Stimulated activated CD4-positive, alpha-beta T cell treated with anti-CD3 and anti-CD28 coated beads, Interleukin-15, amount 100 ng/mL, for 24 hours (primary cell): Measurements from ENCODE around the gene COL28A1.

Experiments
- DNase-seq: peaks from one replicate; pipeline ENCODE4 v3.0.0-alpha.2; 2020

Gene COL28A1

GRCh38 chr7:7557252-7557651, 21.6 kb upstream of the COL28A1 start:
- DNase-seq: no peak

GRCh38 chr7:7556852-7557251, 21.2 kb upstream of the COL28A1 start:
- DNase-seq: no peak

- no peak for DNase-seq
These were observed 19.2 kb upstream of the COL28A1 start for GRCh38 chr7:7554649-7555575.

- no peak for DNase-seq
These were observed 18.4 kb upstream of the COL28A1 start for GRCh38 chr7:7554021-7554432.

GRCh38 chr7:7553386-7553785, 17.7 kb upstream of the COL28A1 start:
- no peak for DNase-seq

- no peak for DNase-seq
These were observed 16.5 kb upstream of the COL28A1 start for GRCh38 chr7:7552199-7552598.

GRCh38 chr7:7550663-7551062, 15.0 kb upstream of the COL28A1 start:
- DNase-seq: no peak

- no peak for DNase-seq
These were observed 12.7 kb upstream of the COL28A1 start for GRCh38 chr7:7548407-7548806.

- DNase-seq: no peak
These were observed 6.7 kb upstream of the COL28A1 start for GRCh38 chr7:7542251-7542835.

GRCh38 chr7:7539711-7540110, 4.0 kb upstream of the COL28A1 start:
- no peak for DNase-seq

GRCh38 chr7:7539152-7539551, 3.5 kb upstream of the COL28A1 start:
- DNase-seq: no peak

GRCh38 chr7:7537711-7538110, 2.0 kb upstream of the COL28A1 start:
- DNase-seq: no peak

- no peak for DNase-seq
These were observed 835 bp upstream of the COL28A1 start for GRCh38 chr7:7536396-7537019.

GRCh38 chr7:7533831-7534430, 1.7 kb downstream of the COL28A1 start:
- DNase-seq: no peak

GRCh38 chr7:7529328-7529727, 6.3 kb downstream of the COL28A1 start:
- no peak for DNase-seq

GRCh38 chr7:7527047-7527446, 8.6 kb downstream of the COL28A1 start:
- no peak for DNase-seq

GRCh38 chr7:7526006-7526405, 9.7 kb downstream of the COL28A1 start:
- DNase-seq: no peak

- no peak for DNase-seq
These were observed 11.6 kb downstream of the COL28A1 start for GRCh38 chr7:7524121-7524520.

- DNase-seq: no peak
These were observed 13.3 kb downstream of the COL28A1 start for GRCh38 chr7:7522421-7522820.

GRCh38 chr7:7521259-7521658, 14.4 kb downstream of the COL28A1 start:
- no peak for DNase-seq

GRCh38 chr7:7519528-7519927, 16.1 kb downstream of the COL28A1 start:
- DNase-seq: no peak

GRCh38 chr7:7519056-7519455, 16.6 kb downstream of the COL28A1 start:
- no peak for DNase-seq

GRCh38 chr7:7517754-7518153, 17.9 kb downstream of the COL28A1 start:
- DNase-seq: no peak

GRCh38 chr7:7516662-7517061, 19.0 kb downstream of the COL28A1 start:
- DNase-seq: no peak
